ENCODE measurements around the gene MYO16. TPM values are rescaled to one million over a fixed set of nuclear protein-coding genes. Genes with fewer than 3 reads are reported as not detected.
A peak's percentile ranks its signal among the peaks of the same experiment; 100 is the strongest.

Gene MYO16
- polyA plus RNA-seq, 2 of the 4 experiments (the other 2 are of a cell fraction): 0.03 to 0.06 TPM

GRCh38 chr13:108833531-108833930 lies 204.1 kb downstream of the MYO16 start:
- no peak overlapping the region for H3K4me2 ChIP-seq
- no peak for ATAC-seq
- no peak for DNase-seq (ENCODE audit: low read depth in 1 of 2, low spot score in 1 of 2)
- no peak overlapping the region for H3K4me3 ChIP-seq
- WGBS (ENCODE audit: missing lambda C conversion rate): 75% methylated on average over 1 of the region's 1 CpG
- no peak for FAIRE-seq
- ChIA-PET CTCF (interaction anchor here (0.6 kb wide), 1 partner anchor 26 kb away, joined by 3 read pairs; no protein-coding TSS in a partner anchor), POLR2A (no interaction called here)
- no peaks in the 10 kb centered on the region for H3K4me1 ChIP-seq
- H3K27ac ChIP-seq: no peak overlapping the region
- H3K9me3 ChIP-seq: no peaks in the 10 kb centered on the region
- TF ChIP-seq EHMT2 (IDR thresholded peaks at IDR 0.05; ENCODE audit: low read depth): no peak
- TF ChIP-seq GATA3 (IDR thresholded peaks at IDR 0.05; ENCODE audit: borderline replicate concordance): no peak
- TF ChIP-seq RARB (CRISPR knock-in tag; IDR thresholded peaks at IDR 0.05): no peak
- no peak for TF ChIP-seq ZNF302 (CRISPR knock-in tag; IDR thresholded peaks at IDR 0.05)
- no peak for TF ChIP-seq MYC (IDR thresholded peaks at IDR 0.05; ENCODE audit: borderline replicate concordance, low read length)
- no peak for TF ChIP-seq CBX2 (IDR thresholded peaks at IDR 0.05; ENCODE audit: borderline replicate concordance, low read depth)
- TF ChIP-seq BCL3 (IDR thresholded peaks at IDR 0.05): no peak
- no peak for TF ChIP-seq HOXB13 (CRISPR knock-in tag; IDR thresholded peaks at IDR 0.05; ENCODE audit: low read depth)
- TF ChIP-seq, protein P1, sequence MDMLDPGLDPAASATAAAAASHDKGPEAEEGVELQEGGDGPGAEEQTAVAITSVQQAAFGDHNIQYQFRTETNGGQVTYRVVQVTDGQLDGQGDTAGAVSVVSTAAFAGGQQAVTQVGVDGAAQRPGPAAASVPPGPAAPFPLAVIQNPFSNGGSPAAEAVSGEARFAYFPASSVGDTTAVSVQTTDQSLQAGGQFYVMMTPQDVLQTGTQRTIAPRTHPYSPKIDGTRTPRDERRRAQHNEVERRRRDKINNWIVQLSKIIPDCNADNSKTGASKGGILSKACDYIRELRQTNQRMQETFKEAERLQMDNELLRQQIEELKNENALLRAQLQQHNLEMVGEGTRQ (IDR thresholded peaks at IDR 0.05): no peak
- no peak for TF ChIP-seq NPAS2 (CRISPR knock-in tag; IDR thresholded peaks at IDR 0.05; ENCODE audit: borderline replicate concordance)
- no peak for TF ChIP-seq PBX3 (IDR thresholded peaks at IDR 0.05)
- TF ChIP-seq ZSCAN20 (CRISPR knock-in tag; IDR thresholded peaks at IDR 0.05): no peak
- TF ChIP-seq E2F6 (IDR thresholded peaks at IDR 0.05; ENCODE audit: borderline replicate concordance, low read depth): no peak

DNA sequence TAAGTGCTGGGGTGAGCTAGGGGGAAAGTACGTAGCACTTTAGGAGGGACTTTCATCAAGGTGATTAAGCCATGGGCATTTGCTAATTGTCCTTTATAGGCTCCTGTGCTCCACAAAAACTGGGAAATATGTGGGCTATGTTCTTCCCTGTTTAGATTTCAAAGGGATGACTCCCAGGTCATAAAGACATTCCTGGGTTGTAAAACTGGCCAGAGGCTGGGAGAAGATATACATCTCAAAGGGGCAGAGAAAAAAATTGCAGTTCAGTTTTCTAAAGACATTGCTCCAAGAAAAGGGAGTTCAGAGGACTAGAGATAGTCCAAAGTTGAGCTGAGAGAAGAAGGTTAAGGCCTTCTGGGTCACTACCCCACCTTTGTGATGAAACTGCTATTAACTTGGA lies 204.8 kb downstream of the MYO16 start:
- ChIA-PET POLR2A (no interaction called here), CTCF (no interaction called here)
- FAIRE-seq: no peak
- no peak for DNase-seq (ENCODE audit: low read depth in 1 of 2, low spot score in 1 of 2)
- Histone ChIP-seq H3K9me3 (no peaks in the 10 kb centered on the region), H3K4me1 (no peaks in the 10 kb centered on the region), H3K27ac (no peak overlapping the region; a peak in 1 of 6 replicates), H3K4me2 (0 out of 3 replicates have a peak overlapping the region, but pooled peaks have one; percentile 15), H3K4me3 (no peak overlapping the region)
- ATAC-seq: no peak
- TF ChIP-seq CTCF (IDR thresholded peaks at IDR 0.05) (no peak), ESRRA (IDR thresholded peaks at IDR 0.05; ENCODE audit: borderline replicate concordance, low read length) (no peak), HOXB5 (CRISPR knock-in tag; IDR thresholded peaks at IDR 0.05) (no peak), MYC (IDR thresholded peaks at IDR 0.05; ENCODE audit: borderline replicate concordance, low read length) (no peak), HOXA7 (CRISPR knock-in tag; IDR thresholded peaks at IDR 0.05) (no peak), NR3C1 (IDR thresholded peaks at IDR 0.05) (no peak), ZNF302 (CRISPR knock-in tag; IDR thresholded peaks at IDR 0.05) (no peak), KDM5A (IDR thresholded peaks at IDR 0.05) (no peak), MAZ (IDR thresholded peaks at IDR 0.05; ENCODE audit: borderline replicate concordance, low read depth, low read length) (no peak)
- WGBS (ENCODE audit: missing lambda C conversion rate): 68% methylated on average over 1 of the region's 1 CpG
